HepG2 (cell line): ENCODE results near the gene CNTN5. TPM values are rescaled to one million over a fixed set of nuclear protein-coding genes. Genes with fewer than 3 reads are reported as not detected.

ENCODE experiments used
- ATAC-seq: fragments of 200-7000 bp; cut with Tn5 transposase; 3 replicates; pipeline ENCODE4 v1.9.1; 2020; ENCODE audit warnings: mild to moderate bottlenecking, moderate library complexity
- BruUV-seq: library from RNA; stranded (reverse); fragments of 400-500 nt; replicated peaks from 2 replicates; lab custom pipeline; 2021; lab: Mats Ljungman, UMichigan
- CTCF ChIA-PET: fragments of 300-600 bp; formaldehyde crosslinking; extraction: SDS; loops from one replicate; lab custom pipeline; 2021; ENCODE audit warnings: low total read pairs, inconsistent platforms, low intra/inter-chr PET ratio; lab: Yijun Ruan, JAX
- POLR2A ChIA-PET: fragments of 350-600 bp; sonication (Branson Sonifier 250); formaldehyde crosslinking; loops from one replicate; lab custom pipeline; 2020; ENCODE audit warnings: antibody characterized with exemption, inconsistent platforms; lab: Yijun Ruan, JAX
- DNase-seq: peaks from one replicate; pipeline ENCODE4 v3.0.0-alpha.2; 2015; ENCODE audit warnings: low spot score
- FAIRE-seq: peaks from 3 replicates; lab custom pipeline; 2011; peaks lifted over from hg19 to GRCh38; lab: Jason Lieb, UNC
- H2AFZ ChIP-seq: one replicate; pipeline ENCODE4 v1.6.1; 2011; ENCODE audit warnings: low read length, inconsistent platforms
- H3K27ac ChIP-seq: fragments of 300-600 bp; 3 replicates; pipeline ENCODE4 v1.8.0; 2011; ENCODE audit warnings: mixed run types, mild to moderate bottlenecking, mixed read lengths, low read length, inconsistent platforms; ENCODE audit not compliant: insufficient read depth; ENCODE audit errors: extremely low read length
- H3K27me3 ChIP-seq, 2 experiments: fragments of 200-600 bp in 1 of 2; 2 replicates in 1 of 2; 3 replicates in 1 of 2; pipeline versions ENCODE4 v1.6.0 to v1.8.0; 2011; ENCODE audit warnings: low read length in 2 of 2, mild to moderate bottlenecking in 2 of 2, moderate library complexity in 2 of 2, inconsistent platforms in 1 of 2; ENCODE audit not compliant: insufficient read depth in 2 of 2, control insufficient read depth in 1 of 2
- H3K36me3 ChIP-seq, 2 experiments: fragments of 200-600 bp in 1 of 2; replicated peaks in 1 of 2; 2 replicates in 1 of 2; 3 replicates in 1 of 2; pipeline versions ENCODE4 v1.5.1 to v1.8.0; 2011; ENCODE audit warnings: low read length in 2 of 2, inconsistent platforms in 1 of 2; ENCODE audit not compliant: insufficient read depth in 2 of 2, control insufficient read depth in 1 of 2
- H3K4me1 ChIP-seq: 2 replicates; pipeline ENCODE4 v1.5.1; 2012; ENCODE audit warnings: low read length, inconsistent platforms; ENCODE audit not compliant: insufficient read depth
- H3K4me2 ChIP-seq: 2 replicates; pipeline ENCODE4 v1.6.0; 2011; ENCODE audit warnings: low read depth, low read length, inconsistent platforms
- H3K4me3 ChIP-seq, 3 experiments: fragments of 200-600 bp in 1 of 3; sonication (generic), shearing (Covaris generic) in 1 of 3; replicated peaks in 1 of 3; 2 replicates each; pipeline ENCODE4 v1.5.1; 2011 to 2016; ENCODE audit warnings: low read length in 3 of 3, inconsistent platforms in 2 of 3, low read depth in 2 of 3, mild to moderate bottlenecking in 2 of 3, control low read depth in 1 of 3, mixed read lengths in 1 of 3; ENCODE audit not compliant: insufficient read depth in 1 of 3
- H3K79me2 ChIP-seq: one replicate; pipeline ENCODE4 v1.6.1; 2011; ENCODE audit warnings: low read length, inconsistent platforms; ENCODE audit not compliant: insufficient read depth
- H3K9ac ChIP-seq: 2 replicates; pipeline ENCODE4 v1.6.0; 2011; ENCODE audit warnings: mild to moderate bottlenecking, low read depth, low read length, inconsistent platforms; ENCODE audit not compliant: insufficient read depth
- H3K9me3 ChIP-seq: 2 replicates; pipeline ENCODE4 v1.5.1; 2012; ENCODE audit warnings: mild to moderate bottlenecking, low read length
- H4K20me1 ChIP-seq: 2 replicates; pipeline ENCODE4 v1.6.0; 2011; ENCODE audit warnings: inconsistent platforms, mild to moderate bottlenecking, low read length, moderate library complexity; ENCODE audit not compliant: insufficient read depth
- GMEB2 ChIP-seq: IDR thresholded peaks from 2 replicates; pipeline ENCODE4 v1.6.1; 2016; ENCODE audit warnings: missing biosample characterization, missing genetic modification reagents, low read depth
- KLF12 ChIP-seq: sonication (generic); formaldehyde crosslinking; IDR thresholded peaks from 2 replicates; pipeline ENCODE4 v1.4.0; 2020; ENCODE audit warnings: missing genetic modification reagents, borderline replicate concordance
- MXD4 ChIP-seq: IDR thresholded peaks from 2 replicates; pipeline ENCODE4 v1.6.1; 2016; ENCODE audit warnings: mild to moderate bottlenecking, missing biosample characterization, missing genetic modification reagents
- NFE2L1 ChIP-seq: sonication (generic); formaldehyde crosslinking; IDR thresholded peaks from 2 replicates; pipeline ENCODE4 v1.4.0; 2020; ENCODE audit warnings: missing genetic modification reagents, mild to moderate bottlenecking, borderline replicate concordance
- POLR2AphosphoS2 ChIP-seq: IDR thresholded peaks from 2 replicates; pipeline ENCODE4 v1.6.1; 2011; ENCODE audit warnings: low read depth, low read length, improper control_type of control experiment
- SOX13 ChIP-seq, 3 experiments: fragments of 450-650 bp in 1 of 3; sonication (generic) in 1 of 3; formaldehyde crosslinking in 1 of 3; IDR thresholded peaks in 2 of 3; conservative IDR thresholded peaks in 1 of 3; 2 replicates each; pipeline versions ENCODE4 v1.5.0 to v1.6.1; 2016 to 2020; ENCODE audit warnings: antibody characterized with exemption in 1 of 3, mild to moderate bottlenecking in 1 of 3, missing compliant biosample characterization in 1 of 3, missing genetic modification reagents in 1 of 3, moderate library complexity in 1 of 3
- ZBTB44 ChIP-seq: sonication (generic); formaldehyde crosslinking; IDR thresholded peaks from 2 replicates; pipeline ENCODE4 v1.4.0; 2020; ENCODE audit warnings: missing genetic modification reagents
- ZNF207 ChIP-seq: fragments of 450-650 bp; IDR thresholded peaks from 2 replicates; pipeline ENCODE4 v1.6.1; 2016; ENCODE audit warnings: antibody characterized with exemption, borderline replicate concordance
- ZNF280B ChIP-seq: sonication (generic); formaldehyde crosslinking; IDR thresholded peaks from 2 replicates; pipeline ENCODE4 v1.5.0; 2020; ENCODE audit warnings: missing genetic modification reagents, mild to moderate bottlenecking, borderline replicate concordance
- ZSCAN21 ChIP-seq: sonication (generic); formaldehyde crosslinking; IDR thresholded peaks from 2 replicates; pipeline ENCODE4 v1.8.0; 2022; ENCODE audit warnings: mild to moderate bottlenecking, missing genetic modification reagents, moderate library complexity, borderline replicate concordance
- ZSCAN30 ChIP-seq: sonication (generic); formaldehyde crosslinking; IDR thresholded peaks from 2 replicates; pipeline ENCODE4 v1.5.0; 2020; ENCODE audit warnings: mild to moderate bottlenecking, missing genetic modification reagents
- WGBS: methylation state at CpG from one replicate; pipeline ENCODE4 v1.1.6; 2017; ENCODE audit warnings: low lambda C conversion rate; 5-methylcytosine and 5-hydroxymethylcytosine counted together
- in situ Hi-C: cut with HindIII; loops from 2 replicates; pipeline ENCODE4 v1.10.0; 2017; ENCODE audit warnings: low pct_unique_long_range_greater_than_20kb; ENCODE audit not compliant: extremely low pct_ligation_motif_present
- intact Hi-C: fragments of 100-400 bp; cut with micrococcal nuclease; formaldehyde crosslinking; loops from one replicate; pipeline ENCODE4 v1.10.0; 2022; ENCODE audit not compliant: unreplicated experiment
- polyA plus RNA-seq, 8 experiments: library from polyadenylated mRNA; depleted of rRNA in 3 of 8; stranded (reverse) in 7 of 8; unstranded in 1 of 8; fragments of >200 nt; fragmentation: Illumina TruSeq in 4 of 8; extraction: Trizol in 4 of 8; gene quantifications; 2 replicates each; pipeline versions ENCODE4 v1.2.1 to v1.2.3, GENCODE V29; 2011 to 2016; ENCODE audit warnings: low read depth in 4 of 8, missing spikeins in 1 of 8, mixed read lengths in 1 of 8; ENCODE audit not compliant: insufficient read depth in 1 of 8
- total RNA-seq, 5 experiments: library from RNA; depleted of rRNA; stranded (reverse); fragments of >200 nt; fragmentation: Illumina TruSeq; extraction: Trizol; gene quantifications; 2 replicates each; pipeline ENCODE4 v1.2.3, GENCODE V29; 2016; ENCODE audit warnings: low read depth in 1 of 5
- TF ChIP-seq, protein P1 (sequence below): sonication (generic); formaldehyde crosslinking; conservative IDR thresholded peaks from 2 replicates; pipeline ENCODE4 v1.5.0; 2020; ENCODE audit warnings: missing genetic modification reagents
- TF ChIP-seq, protein P2 (sequence below): sonication (generic); formaldehyde crosslinking; IDR thresholded peaks from 2 replicates; pipeline ENCODE4 v1.4.0; 2020; ENCODE audit warnings: missing genetic modification reagents, borderline replicate concordance

Gene CNTN5
- total and polyA plus RNA-seq, 2 of the 13 experiments (the other 11 are each of a cell fraction or from before 2014, with no cell fraction given), result not detected

GRCh38 chr11:99630629-99631028 lies 609.9 kb downstream of the CNTN5 start:
- Histone ChIP-seq H3K9me3 (no peaks in the 10 kb centered on the region), H4K20me1 (no peaks in the 10 kb centered on the region), H3K27me3 (no peaks in the 10 kb centered on the region), H3K4me1 (no peaks in the 10 kb centered on the region), H3K9ac (no peak overlapping the region), H3K79me2 (no peaks in the 10 kb centered on the region), H2AFZ (no peak overlapping the region), H3K4me3 (no peak overlapping the region), H3K27ac (no peak overlapping the region), H3K36me3 (no peaks in the 10 kb centered on the region), H3K4me2 (no peak overlapping the region)
- no peak for ATAC-seq
- BruUV-seq, result no TSS peak
- WGBS, result 21% methylated on average over 5 of the region's 5 CpGs
- in situ Hi-C loops, result no loop called here
- no peak for DNase-seq
- intact Hi-C loops, result no loop called here
- ChIA-PET POLR2A (no interaction called here), CTCF (no interaction called here)
- no peak for FAIRE-seq
- TF ChIP-seq GMEB2 (no peak), ZBTB44 (CRISPR knock-in tag) (no peak), ZNF207 (no peak), ZSCAN30 (CRISPR knock-in tag) (no peak), ZSCAN21 (CRISPR knock-in tag) (no peak), POLR2AphosphoS2 (no peak), ZNF280B (CRISPR knock-in tag) (no peak), SOX13 (IDR thresholded peaks at IDR 0.05) (no peak), SOX13 (CRISPR knock-in tag; conservative IDR thresholded peaks at IDR 0.05 in 1 of 2, IDR thresholded peaks at IDR 0.05 in 1 of 2) (no peak), MXD4 (CRISPR knock-in tag) (no peak), NFE2L1 (CRISPR knock-in tag) (no peak), KLF12 (CRISPR knock-in tag) (no peak)
- TF ChIP-seq, protein P1, sequence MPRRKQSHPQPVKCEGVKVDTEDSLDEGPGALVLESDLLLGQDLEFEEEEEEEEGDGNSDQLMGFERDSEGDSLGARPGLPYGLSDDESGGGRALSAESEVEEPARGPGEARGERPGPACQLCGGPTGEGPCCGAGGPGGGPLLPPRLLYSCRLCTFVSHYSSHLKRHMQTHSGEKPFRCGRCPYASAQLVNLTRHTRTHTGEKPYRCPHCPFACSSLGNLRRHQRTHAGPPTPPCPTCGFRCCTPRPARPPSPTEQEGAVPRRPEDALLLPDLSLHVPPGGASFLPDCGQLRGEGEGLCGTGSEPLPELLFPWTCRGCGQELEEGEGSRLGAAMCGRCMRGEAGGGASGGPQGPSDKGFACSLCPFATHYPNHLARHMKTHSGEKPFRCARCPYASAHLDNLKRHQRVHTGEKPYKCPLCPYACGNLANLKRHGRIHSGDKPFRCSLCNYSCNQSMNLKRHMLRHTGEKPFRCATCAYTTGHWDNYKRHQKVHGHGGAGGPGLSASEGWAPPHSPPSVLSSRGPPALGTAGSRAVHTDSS (CRISPR knock-in tag), result no peak
- TF ChIP-seq, protein P2, sequence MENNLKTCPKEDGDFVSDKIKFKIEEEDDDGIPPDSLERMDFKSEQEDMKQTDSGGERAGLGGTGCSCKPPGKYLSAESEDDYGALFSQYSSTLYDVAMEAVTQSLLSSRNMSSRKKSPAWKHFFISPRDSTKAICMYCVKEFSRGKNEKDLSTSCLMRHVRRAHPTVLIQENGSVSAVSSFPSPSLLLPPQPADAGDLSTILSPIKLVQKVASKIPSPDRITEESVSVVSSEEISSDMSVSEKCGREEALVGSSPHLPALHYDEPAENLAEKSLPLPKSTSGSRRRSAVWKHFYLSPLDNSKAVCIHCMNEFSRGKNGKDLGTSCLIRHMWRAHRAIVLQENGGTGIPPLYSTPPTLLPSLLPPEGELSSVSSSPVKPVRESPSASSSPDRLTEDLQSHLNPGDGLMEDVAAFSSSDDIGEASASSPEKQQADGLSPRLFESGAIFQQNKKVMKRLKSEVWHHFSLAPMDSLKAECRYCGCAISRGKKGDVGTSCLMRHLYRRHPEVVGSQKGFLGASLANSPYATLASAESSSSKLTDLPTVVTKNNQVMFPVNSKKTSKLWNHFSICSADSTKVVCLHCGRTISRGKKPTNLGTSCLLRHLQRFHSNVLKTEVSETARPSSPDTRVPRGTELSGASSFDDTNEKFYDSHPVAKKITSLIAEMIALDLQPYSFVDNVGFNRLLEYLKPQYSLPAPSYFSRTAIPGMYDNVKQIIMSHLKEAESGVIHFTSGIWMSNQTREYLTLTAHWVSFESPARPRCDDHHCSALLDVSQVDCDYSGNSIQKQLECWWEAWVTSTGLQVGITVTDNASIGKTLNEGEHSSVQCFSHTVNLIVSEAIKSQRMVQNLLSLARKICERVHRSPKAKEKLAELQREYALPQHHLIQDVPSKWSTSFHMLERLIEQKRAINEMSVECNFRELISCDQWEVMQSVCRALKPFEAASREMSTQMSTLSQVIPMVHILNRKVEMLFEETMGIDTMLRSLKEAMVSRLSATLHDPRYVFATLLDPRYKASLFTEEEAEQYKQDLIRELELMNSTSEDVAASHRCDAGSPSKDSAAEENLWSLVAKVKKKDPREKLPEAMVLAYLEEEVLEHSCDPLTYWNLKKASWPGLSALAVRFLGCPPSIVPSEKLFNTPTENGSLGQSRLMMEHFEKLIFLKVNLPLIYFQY (CRISPR knock-in tag), result no peak
